B cell (primary cell): Measurements from ENCODE around the gene TSGA10. TPM values are rescaled to one million over a fixed set of nuclear protein-coding genes. Genes with fewer than 3 reads are reported as not detected.

Experiments
- ATAC-seq: fragments of 200-7000 bp; cut with Tn5 transposase; one replicate; pipeline ENCODE4 v1.10.0; 2021; ENCODE audit warnings: low read depth, mild to moderate bottlenecking, moderate number of reproducible peaks, moderate library complexity
- CTCF ChIA-PET: fragments of 350-600 bp; sonication (Branson Sonifier 250); formaldehyde crosslinking; loops from one replicate; lab custom pipeline; 2021; ENCODE audit warnings: antibody characterized with exemption, inconsistent platforms; lab: Charles Lee
- POLR2A ChIA-PET: fragments of 350-600 bp; sonication (Branson Sonifier 250); formaldehyde crosslinking; loops from one replicate; lab custom pipeline; 2021; ENCODE audit warnings: antibody characterized with exemption; lab: Charles Lee
- DNase-seq: peaks from one replicate; pipeline ENCODE4 v3.0.0; 2013
- H2AFZ ChIP-seq: 2 replicates; pipeline ENCODE4 v1.6.1; 2012; ENCODE audit warnings: mild to moderate bottlenecking, low read depth, low read length; ENCODE audit not compliant: insufficient read depth, poor library complexity, severe bottlenecking
- H3K27ac ChIP-seq, 2 donors: 1 replicate in 1 of 2; 2 replicates in 1 of 2; pipeline ENCODE4 v1.5.1; 2012 to 2013; ENCODE audit warnings: low read length in 2 of 2, mild to moderate bottlenecking in 2 of 2, moderate library complexity in 1 of 2
- H3K27me3 ChIP-seq, 4 experiments: fragments of 200-600 bp in 1 of 4; sonication (generic) in 1 of 4; replicated peaks in 1 of 4; 1 replicate in 2 of 4; 2 replicates in 2 of 4; pipeline versions ENCODE4 v1.6.1 to v1.7.0; 2013 to 2016; ENCODE audit warnings: low read length in 3 of 4, mild to moderate bottlenecking in 2 of 4, mixed read lengths in 1 of 4, moderate library complexity in 1 of 4; ENCODE audit not compliant: insufficient read depth in 4 of 4, control insufficient read depth in 3 of 4; ENCODE audit errors: control extremely low read depth in 1 of 4
- H3K36me3 ChIP-seq, 2 experiments: replicated peaks in 1 of 2; 1 replicate in 1 of 2; 2 replicates in 1 of 2; pipeline versions ENCODE4 v1.6.1 to v1.7.1; 2013; ENCODE audit warnings: low read length in 1 of 2; ENCODE audit not compliant: insufficient read depth in 2 of 2, control insufficient read depth in 1 of 2; ENCODE audit errors: control extremely low read depth in 1 of 2, extremely low read depth in 1 of 2
- H3K4me1 ChIP-seq, 2 donors: fragments of 200-600 bp in 1 of 2; sonication (generic) in 1 of 2; 1 replicate in 1 of 2; 2 replicates in 1 of 2; pipeline versions ENCODE4 v1.5.1 to v1.6.1; 2013 to 2017; ENCODE audit warnings: low read length in 2 of 2; ENCODE audit not compliant: control insufficient read depth in 2 of 2, insufficient read depth in 2 of 2
- H3K4me2 ChIP-seq: replicated peaks from 2 replicates; pipeline ENCODE3; 2012; ENCODE audit warnings: mild to moderate bottlenecking, low read depth, low read length; ENCODE audit not compliant: poor library complexity, severe bottlenecking
- H3K4me3 ChIP-seq, 5 experiments: fragments of 200-600 bp in 1 of 5; sonication (generic) in 1 of 5; 1 replicate in 3 of 5; 2 replicates in 2 of 5; pipeline versions ENCODE4 v1.5.1 to v1.7.0; 2011 to 2016; ENCODE audit warnings: low read length in 4 of 5, mild to moderate bottlenecking in 4 of 5, low read depth in 2 of 5, control low read depth in 1 of 5, moderate library complexity in 1 of 5; ENCODE audit not compliant: insufficient read depth in 1 of 5; ENCODE audit errors: control extremely low read depth in 1 of 5, extremely low read depth in 1 of 5
- H3K79me2 ChIP-seq: fragments of 200-600 bp; sonication (generic); one replicate; pipeline ENCODE4 v1.6.0; 2016; ENCODE audit warnings: low read length; ENCODE audit not compliant: control insufficient read depth, insufficient read depth
- H3K9ac ChIP-seq: fragments of 200-600 bp; sonication (generic); 2 replicates; pipeline ENCODE4 v1.6.1; 2017; ENCODE audit warnings: mild to moderate bottlenecking, low read length, moderate library complexity
- H3K9me3 ChIP-seq, 3 donors: one replicate each; pipeline versions ENCODE4 v1.6.1 to v1.7.1; 2013; ENCODE audit warnings: low read length in 2 of 3; ENCODE audit not compliant: control insufficient read depth in 2 of 3, insufficient read depth in 1 of 3; ENCODE audit errors: control extremely low read depth in 1 of 3
- H4K20me1 ChIP-seq: 2 replicates; pipeline ENCODE4 v1.6.0; 2012; ENCODE audit warnings: mild to moderate bottlenecking, low read length; ENCODE audit not compliant: insufficient read depth, control insufficient read depth, poor library complexity, severe bottlenecking
- H3K27ac Mint-ChIP-seq: one replicate; pipeline ENCODE4 v1.8.0; 2021; ENCODE audit warnings: mixed read lengths
- H3K27me3 Mint-ChIP-seq: one replicate; pipeline ENCODE4 v1.8.0; 2021; ENCODE audit warnings: mixed read lengths
- H3K4me1 Mint-ChIP-seq: one replicate; pipeline ENCODE4 v1.8.0; 2021; ENCODE audit warnings: mixed read lengths
- H3K4me3 Mint-ChIP-seq: one replicate; pipeline ENCODE4 v1.8.0; 2021; ENCODE audit warnings: mixed read lengths
- H3K9me3 Mint-ChIP-seq: one replicate; pipeline ENCODE4 v1.8.0; 2022; ENCODE audit warnings: mixed read lengths; ENCODE audit not compliant: insufficient read depth
- EZH2 ChIP-seq: IDR thresholded peaks from 2 replicates; pipeline ENCODE4 v1.6.1; 2012; ENCODE audit warnings: borderline replicate concordance, low read depth, mild to moderate bottlenecking, moderate library complexity, low read length; ENCODE audit not compliant: insufficient read depth, poor library complexity, severe bottlenecking
- WGBS: methylation state at CpG from one replicate; pipeline ENCODE4 v1.1.5; 2013; ENCODE audit warnings: missing lambda C conversion rate; ENCODE audit not compliant: insufficient coverage; 5-methylcytosine and 5-hydroxymethylcytosine counted together
- intact Hi-C: fragments of 100-400 bp; cut with micrococcal nuclease; formaldehyde crosslinking; loops from one replicate; pipeline ENCODE4 v1.10.0; 2022
- polyA plus RNA-seq: library from polyadenylated mRNA; depleted of rRNA; stranded (reverse); fragments of >200 nt; gene quantifications from 2 replicates; pipeline ENCODE4 v1.2.3, GENCODE V29; 2012
- total RNA-seq, 2 donors: library from RNA; stranded (reverse); fragments of 120-200 nt in 1 of 2; gene quantifications; 1 replicate in 1 of 2; 2 replicates in 1 of 2; pipeline versions ENCODE4 v1.2.3 to v1.2.4, GENCODE V29; 2013 to 2022
- TF ChIP-seq, protein P1 (sequence below): fragments of 200-600 bp; IDR thresholded peaks from one replicate; pipeline ENCODE4 v1.8.0; 2022; ENCODE audit warnings: antibody characterized with exemption, mild to moderate bottlenecking

TSGA10 gene
- total and polyA plus RNA-seq, 2 donors (not counting 1 experiment from before 2014, with no cell fraction given), result 4.6 to 39.6 TPM

DNA sequence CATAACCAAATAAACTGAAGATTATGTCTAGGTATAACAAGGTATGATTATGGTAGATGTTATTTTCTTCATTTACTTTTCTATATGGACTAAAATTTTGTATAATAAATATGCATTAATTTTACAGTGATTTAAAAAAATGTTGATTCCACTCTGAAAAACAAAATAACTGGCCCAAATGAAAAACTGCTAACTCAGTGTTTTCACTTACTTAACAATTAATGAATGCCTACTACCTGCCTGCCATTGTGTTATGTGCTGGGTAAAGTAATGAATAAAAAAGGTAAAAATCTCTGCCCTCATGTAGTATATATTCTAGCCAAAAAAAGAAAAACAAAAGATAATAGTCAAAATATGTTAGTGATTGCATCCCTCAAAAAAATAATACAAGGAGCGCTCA is 42.8 kb downstream of the TSGA10 start:
- POLR2A ChIA-PET, result no interaction called here
- no peak for TF ChIP-seq EZH2
- TF ChIP-seq, protein P1, sequence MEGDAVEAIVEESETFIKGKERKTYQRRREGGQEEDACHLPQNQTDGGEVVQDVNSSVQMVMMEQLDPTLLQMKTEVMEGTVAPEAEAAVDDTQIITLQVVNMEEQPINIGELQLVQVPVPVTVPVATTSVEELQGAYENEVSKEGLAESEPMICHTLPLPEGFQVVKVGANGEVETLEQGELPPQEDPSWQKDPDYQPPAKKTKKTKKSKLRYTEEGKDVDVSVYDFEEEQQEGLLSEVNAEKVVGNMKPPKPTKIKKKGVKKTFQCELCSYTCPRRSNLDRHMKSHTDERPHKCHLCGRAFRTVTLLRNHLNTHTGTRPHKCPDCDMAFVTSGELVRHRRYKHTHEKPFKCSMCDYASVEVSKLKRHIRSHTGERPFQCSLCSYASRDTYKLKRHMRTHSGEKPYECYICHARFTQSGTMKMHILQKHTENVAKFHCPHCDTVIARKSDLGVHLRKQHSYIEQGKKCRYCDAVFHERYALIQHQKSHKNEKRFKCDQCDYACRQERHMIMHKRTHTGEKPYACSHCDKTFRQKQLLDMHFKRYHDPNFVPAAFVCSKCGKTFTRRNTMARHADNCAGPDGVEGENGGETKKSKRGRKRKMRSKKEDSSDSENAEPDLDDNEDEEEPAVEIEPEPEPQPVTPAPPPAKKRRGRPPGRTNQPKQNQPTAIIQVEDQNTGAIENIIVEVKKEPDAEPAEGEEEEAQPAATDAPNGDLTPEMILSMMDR, result no peak

DNA sequence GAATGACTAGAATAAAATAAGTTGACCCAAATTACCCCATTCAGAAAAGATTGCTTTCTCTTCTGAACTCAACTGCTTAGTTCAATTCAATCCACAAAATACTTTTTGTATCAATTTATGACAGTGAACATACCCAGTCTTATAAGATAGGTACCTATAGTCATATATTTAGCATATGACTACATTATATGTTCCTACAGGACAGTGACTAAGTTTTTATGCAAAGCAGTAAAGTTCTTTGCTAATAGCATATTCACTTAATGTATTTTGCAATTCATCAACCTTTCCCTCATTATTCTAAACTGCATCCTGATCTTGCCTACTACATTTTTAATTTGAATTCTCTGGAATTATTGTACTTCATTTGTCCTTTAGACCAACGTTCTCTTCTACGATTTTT is 43.5 kb downstream of the TSGA10 start:
- POLR2A ChIA-PET, result no interaction called here
- Mint-ChIP-seq H3K4me3 (no peak overlapping the region), H3K27me3 (no peaks in the 10 kb centered on the region), H3K4me1 (no peaks in the 10 kb centered on the region), H3K27ac (no peak overlapping the region), H3K9me3 (no peaks in the 10 kb centered on the region)
- Histone ChIP-seq H3K4me3 (no peak overlapping the region), H3K4me1 (no peaks in the 10 kb centered on the region), H3K27me3 (no peaks in the 10 kb centered on the region), H3K4me2 (no peak overlapping the region), H2AFZ (no peak overlapping the region), H3K36me3 (no peaks in the 10 kb centered on the region), H3K9ac (no peak overlapping the region), H3K79me2 (no peaks in the 10 kb centered on the region), H4K20me1 (no peaks in the 10 kb centered on the region), H3K9me3 (peaks cover 0 to 1% (median 0%) of the 10 kb centered on the region in 3 donors), H3K27ac (no peak overlapping the region)
- TF ChIP-seq, protein P1, result no peak
- no peak for TF ChIP-seq EZH2
- ATAC-seq, result no peak
- intact Hi-C loops, result no loop called here
- CTCF ChIA-PET, result no interaction called here
- DNase-seq, result no peak
- WGBS, result no CpG with 5 or more reads among the region's 2 CpGs

More for the DNA sequence above, 42.8 kb downstream of the TSGA10 start:
- ATAC-seq (no peak), DNase-seq (no peak)
- no CpG with 5 or more reads among the region's 1 CpG for WGBS
- Mint-ChIP-seq H3K27me3 (no peaks in the 10 kb centered on the region), H3K4me1 (no peaks in the 10 kb centered on the region), H3K9me3 (no peaks in the 10 kb centered on the region), H3K27ac (no peak overlapping the region), H3K4me3 (no peak overlapping the region)
- H3K4me1 ChIP-seq, result no peaks in the 10 kb centered on the region
- H3K4me2 ChIP-seq, result no peak overlapping the region
- H2AFZ ChIP-seq, result no peak overlapping the region
- no peak overlapping the region for H3K4me3 ChIP-seq
- H3K9ac ChIP-seq, result no peak overlapping the region
- no peaks in the 10 kb centered on the region for H3K27me3 ChIP-seq
- H3K36me3 ChIP-seq, result no peaks in the 10 kb centered on the region
- CTCF ChIA-PET, result no interaction called here
- peaks cover 0 to 1% (median 0%) of the 10 kb centered on the region in 3 donors for H3K9me3 ChIP-seq
- H4K20me1 ChIP-seq, result no peaks in the 10 kb centered on the region
- no peak overlapping the region for H3K27ac ChIP-seq
- intact Hi-C loops, result no loop called here
- H3K79me2 ChIP-seq, result no peaks in the 10 kb centered on the region
